Gastroesophageal sphincter (tissue), 3 donors: ENCODE measurements around the gene KIRREL2.

Experiments
- CTCF ChIP-seq, 4 experiments: fragments of 200-600 bp in 2 of 4; fragments of 450-650 bp in 2 of 4; sonication (generic) in 1 of 4; IDR thresholded peaks; one replicate each; pipeline ENCODE4 v1.5.1; 2017 to 2019; ENCODE audit warnings: antibody characterized with exemption in 4 of 4, mild to moderate bottlenecking in 2 of 4, moderate library complexity in 2 of 4
- POLR2A ChIP-seq, 2 donors: fragments of 450-650 bp; IDR thresholded peaks; one replicate each; pipeline ENCODE4 v1.6.1; 2017; ENCODE audit warnings: antibody characterized with exemption in 2 of 2, mild to moderate bottlenecking in 2 of 2, moderate library complexity in 1 of 2

GRCh38 chr19:35905178-35905727 is 48.5 kb downstream of the KIRREL2 start:
- no peak for TF ChIP-seq POLR2A (IDR thresholded peaks at IDR 0.05)
- no peak for TF ChIP-seq CTCF (IDR thresholded peaks at IDR 0.05)
